ENCODE data around the gene COL1A2.

Gene COL1A2

DNA sequence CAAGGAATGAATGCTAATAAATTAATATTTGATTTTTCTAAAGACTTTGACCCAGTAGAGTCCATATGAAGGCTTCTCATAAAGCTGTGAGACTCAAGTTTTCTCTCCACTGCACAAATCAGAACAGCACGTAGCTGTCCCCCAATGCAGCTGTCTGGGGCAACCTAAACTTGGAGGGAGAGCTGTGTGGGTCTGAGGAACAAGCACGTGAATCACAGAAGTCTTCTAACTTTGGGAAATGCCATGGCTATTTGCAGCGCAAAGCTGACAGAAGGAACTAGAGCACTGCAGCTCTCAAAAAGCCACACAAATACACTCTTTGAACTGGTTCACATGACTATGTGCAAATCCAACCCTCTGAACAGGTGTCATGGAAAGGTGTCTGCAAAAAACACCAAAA, 47.9 kb downstream of the COL1A2 start:
- no peak for FAIRE-seq
- TF ChIP-seq POLR2A (IDR thresholded peaks at IDR 0.05; ENCODE audit: low read depth, low read length) = no peak
- DNase-seq (ENCODE audit: insufficient read length, low spot score) = no peak

DNA sequence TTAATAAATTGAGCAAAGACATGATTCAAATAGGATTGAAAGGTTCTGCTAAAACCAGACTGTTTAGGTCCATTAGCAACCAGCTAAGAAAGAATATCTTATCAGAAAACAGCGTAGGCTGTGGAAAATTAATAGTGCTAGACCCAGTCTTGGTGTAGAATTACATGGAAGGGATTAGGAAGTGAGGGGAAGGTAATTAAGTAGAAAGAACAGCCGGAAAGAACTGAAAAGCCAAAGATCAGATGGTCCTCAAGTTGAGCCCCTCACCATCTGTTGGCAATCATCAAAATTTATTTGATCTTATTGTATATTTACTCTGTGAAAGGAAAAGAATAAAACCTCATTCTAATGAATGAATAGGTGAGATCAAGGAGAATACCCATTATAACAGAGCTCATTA, 50.1 kb downstream of the COL1A2 start:
- no peak for FAIRE-seq
- TF ChIP-seq POLR2A (IDR thresholded peaks at IDR 0.05; ENCODE audit: low read depth, low read length) = no peak
- DNase-seq (ENCODE audit: insufficient read length, low spot score) = no peak

DNA sequence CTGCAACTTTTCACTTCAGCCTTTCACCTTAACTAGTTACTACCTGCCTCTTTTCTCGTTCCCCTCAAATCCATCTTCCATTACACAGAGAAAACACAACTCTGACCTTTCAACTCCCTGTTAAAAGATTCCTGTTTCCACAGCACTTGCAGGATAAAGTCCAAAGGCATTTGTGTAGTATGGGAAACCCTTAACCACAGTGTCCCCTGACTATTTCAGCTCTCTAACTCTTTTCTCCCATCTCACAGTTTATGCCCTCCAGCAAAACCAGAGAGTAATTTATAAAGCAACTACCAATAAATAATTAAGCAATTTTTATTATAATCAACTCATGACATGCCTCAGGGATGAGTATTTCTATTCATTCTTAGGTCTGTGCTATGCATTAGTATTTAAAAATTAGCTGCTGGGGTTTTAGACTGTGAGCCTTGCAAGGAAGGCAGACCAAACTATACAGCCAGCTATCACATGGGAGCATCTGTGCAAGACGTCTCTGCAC, 51.0 kb downstream of the COL1A2 start:
- DNase-seq (ENCODE audit: insufficient read length, low spot score) (no peak), FAIRE-seq (no peak)
- TF ChIP-seq POLR2A (IDR thresholded peaks at IDR 0.05; ENCODE audit: low read depth, low read length) = no peak

DNA sequence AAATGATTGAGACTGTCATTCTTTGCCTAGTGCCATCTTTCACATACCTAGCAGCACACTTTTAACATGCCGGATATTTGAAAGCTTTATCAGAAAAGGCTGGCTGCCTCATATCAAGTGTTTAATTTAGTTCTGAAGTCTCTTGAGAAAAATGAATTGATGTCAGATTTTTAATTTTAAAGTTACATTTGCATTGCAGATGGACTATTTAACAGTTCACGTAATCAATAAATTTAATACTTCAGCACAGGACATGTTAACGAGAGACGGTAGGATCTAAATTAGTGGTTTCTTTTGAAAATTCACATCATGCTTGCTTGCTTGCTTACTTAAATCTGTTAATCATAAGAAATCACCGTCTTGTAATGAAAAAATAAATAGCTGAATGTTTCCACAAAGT, 51.6 kb downstream of the COL1A2 start:
- no peak for DNase-seq (ENCODE audit: insufficient read length, low spot score)
- no peak for TF ChIP-seq POLR2A (IDR thresholded peaks at IDR 0.05; ENCODE audit: low read depth, low read length)
- FAIRE-seq = no peak

DNA sequence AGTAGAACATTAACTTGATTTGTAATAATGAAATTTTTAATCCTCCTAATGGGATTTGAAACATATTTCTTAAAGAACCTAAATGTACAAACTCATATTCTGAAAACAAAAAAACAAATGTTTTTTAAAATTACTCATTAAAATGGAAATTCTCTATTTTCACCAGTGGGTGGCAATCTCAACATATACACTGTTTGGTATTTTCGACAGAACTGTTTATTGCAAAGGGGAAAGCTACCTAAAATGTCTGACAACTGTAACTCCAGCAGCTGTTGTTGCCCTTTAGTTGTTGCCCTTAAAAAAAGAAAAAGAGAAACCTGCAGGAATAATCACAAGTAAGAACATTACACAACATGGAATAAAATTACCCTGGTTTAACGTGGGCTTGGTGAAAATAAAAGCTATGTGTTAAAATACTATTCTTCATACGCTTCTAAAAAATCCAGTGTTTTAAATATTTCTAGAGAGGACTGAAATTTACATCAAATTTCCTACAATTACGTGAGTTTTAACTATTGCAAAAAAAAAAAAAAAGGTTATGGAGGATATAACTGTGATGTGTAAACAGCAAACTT, 54.5 kb downstream of the COL1A2 start:
- peak; percentile 6 for DNase-seq (ENCODE audit: insufficient read length, low spot score)
- peak; percentile 79 for FAIRE-seq
- TF ChIP-seq POLR2A (IDR thresholded peaks at IDR 0.05; ENCODE audit: low read depth, low read length) = no peak

DNA sequence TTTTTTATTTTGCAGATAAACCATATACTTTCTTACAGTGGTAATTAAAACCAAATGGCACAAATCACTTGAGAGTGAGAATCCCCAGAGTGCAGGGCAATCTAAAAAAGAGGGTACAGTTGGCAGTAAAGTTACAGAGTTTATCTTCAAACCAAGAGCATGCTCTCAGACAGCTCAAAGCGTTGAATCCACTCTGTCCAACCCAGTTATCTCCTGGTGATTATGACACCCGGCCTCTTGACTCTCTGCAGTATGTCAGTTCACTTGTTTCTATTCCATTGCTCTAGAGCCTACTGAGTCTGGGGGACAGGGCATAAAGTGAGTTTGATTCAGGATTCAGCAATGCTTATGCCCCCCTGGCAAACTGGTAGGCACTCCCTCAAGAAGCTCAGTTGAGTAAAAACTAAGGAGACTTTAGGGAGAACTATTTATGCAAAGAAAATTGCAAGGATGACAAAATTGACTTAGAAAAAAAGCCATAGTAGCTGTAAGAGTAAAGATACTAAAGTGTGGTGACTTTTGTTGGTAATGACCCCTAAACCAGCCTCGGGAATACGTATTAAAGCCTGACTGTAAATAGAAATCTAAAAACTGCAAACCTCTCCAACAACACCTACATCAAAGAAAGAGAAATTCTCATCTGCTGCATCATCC, 55.5 kb downstream of the COL1A2 start:
- DNase-seq (ENCODE audit: insufficient read length, low spot score) (no peak), FAIRE-seq (no peak)
- no peak for TF ChIP-seq POLR2A (IDR thresholded peaks at IDR 0.05; ENCODE audit: low read depth, low read length)

DNA sequence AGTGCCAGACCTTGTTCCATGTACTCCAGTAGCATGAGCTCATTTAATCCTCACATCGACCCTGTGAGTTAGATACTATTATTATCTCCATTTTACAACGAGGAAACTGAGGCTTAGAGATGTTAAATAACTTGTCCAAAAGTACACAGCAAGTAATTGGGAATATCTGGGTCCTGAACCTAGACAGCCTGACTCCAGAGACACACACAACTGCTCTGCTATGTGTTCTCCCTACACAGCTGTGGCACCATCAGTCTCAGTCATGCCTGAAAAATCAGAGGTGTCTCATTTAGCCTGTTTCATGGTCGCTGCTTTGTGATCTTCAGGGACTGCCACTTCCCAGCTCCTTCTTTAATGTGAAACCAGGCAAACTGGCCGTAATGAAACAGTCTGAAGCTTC, 56.5 kb downstream of the COL1A2 start:
- no peak for DNase-seq (ENCODE audit: insufficient read length, low spot score)
- FAIRE-seq = no peak
- no peak for TF ChIP-seq POLR2A (IDR thresholded peaks at IDR 0.05; ENCODE audit: low read depth, low read length)

DNA sequence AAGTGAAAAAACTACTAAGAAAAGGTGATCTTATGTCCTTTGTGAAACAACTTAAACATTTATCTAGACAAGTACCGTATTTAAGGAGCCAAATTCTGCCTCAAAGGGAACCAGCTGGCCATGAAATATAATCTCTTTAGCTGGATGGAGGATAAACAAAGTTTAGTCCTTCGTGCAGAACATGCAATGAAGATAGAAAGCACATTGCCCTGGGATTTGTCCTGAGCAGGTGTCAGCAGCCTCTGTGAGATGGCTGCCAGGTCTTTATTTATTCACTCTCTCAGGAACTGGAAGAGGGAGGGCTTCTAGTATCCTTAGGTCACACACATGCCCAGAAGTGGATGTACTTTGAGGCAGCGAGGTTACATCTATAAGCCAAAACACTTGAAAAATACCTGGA, 57.5 kb downstream of the COL1A2 start:
- FAIRE-seq (no peak), DNase-seq (ENCODE audit: insufficient read length, low spot score) (no peak)
- no peak for TF ChIP-seq POLR2A (IDR thresholded peaks at IDR 0.05; ENCODE audit: low read depth, low read length)

DNA sequence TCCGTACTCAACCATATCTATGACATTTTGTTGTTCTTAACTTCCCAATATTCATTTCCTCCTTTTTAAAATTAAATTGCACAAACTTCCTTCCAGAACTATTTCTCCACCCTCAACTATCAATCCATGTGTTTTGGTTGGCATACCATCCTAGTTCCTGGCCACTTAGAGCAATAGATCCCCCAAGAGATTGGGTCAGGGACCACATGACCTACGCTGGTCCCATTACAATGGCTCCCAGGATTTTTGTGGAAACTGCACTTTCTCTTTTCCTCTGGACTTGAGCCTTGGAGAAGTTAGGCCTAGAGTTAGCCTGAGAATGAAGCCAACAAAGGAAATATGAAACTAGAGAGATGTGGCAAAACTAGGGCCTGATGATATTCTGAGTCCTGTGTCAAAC, 59.2 kb downstream of the COL1A2 start:
- DNase-seq (ENCODE audit: insufficient read length, low spot score) = no peak
- no peak for TF ChIP-seq POLR2A (IDR thresholded peaks at IDR 0.05; ENCODE audit: low read depth, low read length)
- FAIRE-seq = no peak

DNA sequence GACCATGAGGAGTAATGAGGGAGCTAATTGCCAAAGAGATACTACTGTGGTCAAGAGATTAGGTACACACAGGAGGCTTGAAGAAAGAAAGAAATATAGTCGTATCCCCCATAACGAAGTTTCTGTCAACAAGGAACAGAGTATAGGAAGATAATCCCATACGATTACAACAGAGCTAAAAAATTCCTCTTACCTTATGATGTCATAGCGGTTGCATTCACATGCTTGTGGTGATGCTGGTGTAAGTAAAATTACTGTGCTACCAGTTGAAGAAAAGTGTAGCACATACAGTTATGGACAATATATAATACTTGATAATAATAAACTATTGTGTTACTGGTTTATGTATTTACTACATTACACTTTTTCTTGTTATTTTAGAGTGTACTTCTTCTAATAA, 63.3 kb downstream of the COL1A2 start:
- FAIRE-seq = no peak
- TF ChIP-seq POLR2A (IDR thresholded peaks at IDR 0.05; ENCODE audit: low read depth, low read length) = no peak
- no peak for DNase-seq (ENCODE audit: insufficient read length, low spot score)

DNA sequence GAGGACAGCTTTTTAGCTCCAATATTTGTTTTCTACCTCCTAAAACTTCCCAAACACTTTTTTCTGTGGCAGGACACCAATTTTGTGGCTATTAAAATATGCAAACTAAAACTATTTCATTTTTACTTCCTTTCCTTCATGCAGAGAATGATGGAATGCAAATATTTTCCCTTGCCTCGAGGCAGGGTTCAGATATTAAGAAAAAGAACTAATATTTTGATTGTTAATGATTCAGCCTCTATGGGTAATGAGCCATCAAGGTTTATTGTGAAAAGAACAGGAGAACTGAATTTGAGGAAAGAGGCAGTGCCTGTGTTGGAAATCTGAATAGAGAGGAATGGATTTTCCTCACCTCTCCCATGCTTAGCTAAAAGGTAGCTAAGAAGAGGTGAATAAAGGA, 71.8 kb downstream of the COL1A2 start:
- no peak for DNase-seq (ENCODE audit: insufficient read length, low spot score)
- TF ChIP-seq POLR2A (IDR thresholded peaks at IDR 0.05; ENCODE audit: low read depth, low read length) = no peak
- no peak for FAIRE-seq

DNA sequence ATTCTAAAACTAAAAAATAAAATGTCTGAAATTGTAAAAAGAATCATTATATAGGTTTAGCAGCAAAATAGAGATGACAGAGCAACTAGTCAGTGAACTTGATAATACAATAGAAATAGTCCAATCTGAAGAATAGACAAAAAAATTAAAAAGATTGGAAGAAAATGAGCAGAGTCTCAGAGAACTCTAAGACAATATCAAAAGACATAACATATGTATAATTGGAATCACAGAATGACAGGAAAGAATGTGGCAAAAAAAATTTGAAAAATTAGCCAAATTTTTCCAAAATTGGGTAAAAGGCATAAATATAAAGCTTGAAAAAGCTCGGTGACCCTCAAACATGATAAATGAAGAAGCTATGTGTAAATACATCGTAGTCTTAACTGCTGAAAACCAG, 76.9 kb downstream of the COL1A2 start:
- no peak for TF ChIP-seq POLR2A (IDR thresholded peaks at IDR 0.05; ENCODE audit: low read depth, low read length)
- no peak for FAIRE-seq
- no peak for DNase-seq (ENCODE audit: insufficient read length, low spot score)

DNA sequence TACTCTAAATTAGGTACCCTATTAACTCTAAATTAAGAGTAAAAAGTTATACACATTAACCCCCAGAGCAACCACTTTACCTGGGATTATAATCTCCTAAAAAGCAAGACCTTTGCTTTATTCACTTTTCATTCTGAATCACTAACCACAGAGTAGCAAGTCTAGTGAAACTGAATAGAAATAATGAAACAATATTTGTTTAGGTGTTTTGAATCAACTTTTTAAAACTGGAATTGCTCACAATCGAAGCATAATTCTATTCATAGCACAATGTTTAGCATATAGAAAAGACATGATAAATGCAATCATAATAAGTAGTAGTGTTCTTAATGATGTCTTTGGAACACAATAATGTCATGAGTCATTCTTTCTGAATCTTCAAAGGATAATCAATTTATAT, 77.9 kb downstream of the COL1A2 start:
- TF ChIP-seq POLR2A (IDR thresholded peaks at IDR 0.05; ENCODE audit: low read depth, low read length) = no peak
- FAIRE-seq = no peak
- DNase-seq (ENCODE audit: insufficient read length, low spot score) = no peak

DNA sequence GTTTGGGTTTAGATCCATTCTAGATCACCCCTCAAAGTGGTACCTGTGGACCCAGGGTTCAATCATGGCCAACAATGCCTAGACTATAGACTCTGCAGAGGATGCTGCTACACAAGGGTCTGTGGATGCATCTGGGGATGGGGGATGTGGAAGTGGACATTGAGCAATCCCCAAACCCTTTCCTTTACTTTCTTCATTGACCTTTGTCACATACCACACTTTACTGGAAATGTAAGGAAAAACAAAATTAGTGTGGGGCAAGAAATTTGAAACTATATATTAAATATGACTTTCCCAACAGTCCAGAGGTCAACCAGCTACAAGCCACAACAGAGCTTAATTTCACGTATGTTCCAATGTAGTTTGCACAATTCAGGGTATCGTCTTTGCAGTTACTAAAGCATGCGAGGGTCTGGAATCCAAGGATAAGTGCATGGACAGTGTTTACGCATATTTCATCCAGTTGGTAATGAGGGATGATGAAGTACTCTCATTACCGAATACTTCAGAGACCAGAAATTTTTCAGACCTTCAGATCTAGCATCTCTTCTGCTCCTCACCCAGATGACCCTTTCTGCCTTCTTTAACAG, 81.7 kb downstream of the COL1A2 start:
- DNase-seq (ENCODE audit: insufficient read length, low spot score) = no peak
- TF ChIP-seq POLR2A (IDR thresholded peaks at IDR 0.05; ENCODE audit: low read depth, low read length) = no peak
- FAIRE-seq = no peak

DNA sequence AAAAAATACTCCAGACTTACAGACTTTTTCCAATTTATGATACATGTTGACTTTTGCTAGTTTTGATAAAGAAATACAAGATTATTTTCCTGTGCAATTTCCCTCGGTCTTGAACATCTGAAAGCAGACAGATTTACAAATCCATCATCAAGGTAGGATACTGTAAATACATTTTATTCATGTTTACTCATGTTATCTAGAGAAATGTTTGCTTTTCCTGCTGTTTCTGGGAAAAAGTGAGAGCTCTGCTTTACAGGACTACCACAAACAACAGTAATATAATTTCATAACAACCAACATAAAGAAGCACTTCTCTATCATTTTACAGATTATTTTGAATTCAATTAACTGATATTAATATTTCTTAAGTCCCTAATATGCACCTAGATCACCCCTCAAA, 83.2 kb downstream of the COL1A2 start:
- no peak for TF ChIP-seq POLR2A (IDR thresholded peaks at IDR 0.05; ENCODE audit: low read depth, low read length)
- FAIRE-seq (no peak), DNase-seq (ENCODE audit: insufficient read length, low spot score) (no peak)
